DOHH2 (cell line): ENCODE data around the gene CLTA.

ENCODE experiments used
- H3F3A ChIP-seq: fragments of 200-600 bp; sonication (generic), shearing (Covaris generic); 2 replicates; pipeline ENCODE4 v1.6.0; 2016; ENCODE audit warnings: antibody characterized with exemption, mild to moderate bottlenecking; ENCODE audit not compliant: control insufficient read depth, insufficient read depth
- H3K27ac ChIP-seq: fragments of 200-600 bp; sonication (generic); 2 replicates; pipeline ENCODE4 v1.5.1; 2014; ENCODE audit warnings: low read depth, mild to moderate bottlenecking, low read length, moderate library complexity
- H3K27me3 ChIP-seq: fragments of 200-600 bp; sonication (generic); 2 replicates; pipeline ENCODE4 v1.6.1; 2014; ENCODE audit warnings: mild to moderate bottlenecking, low read length, mixed read lengths; ENCODE audit not compliant: control insufficient read depth
- H3K36me3 ChIP-seq: fragments of 200-600 bp; sonication (generic); 2 replicates; pipeline ENCODE4 v1.6.1; 2014; ENCODE audit warnings: mild to moderate bottlenecking, low read length, moderate library complexity, mixed read lengths; ENCODE audit not compliant: control insufficient read depth
- H3K4me1 ChIP-seq: fragments of 200-600 bp; sonication (generic); 2 replicates; pipeline ENCODE4 v1.6.1; 2014; ENCODE audit warnings: mild to moderate bottlenecking, low read length, mixed read lengths; ENCODE audit not compliant: control insufficient read depth
- H3K4me2 ChIP-seq: fragments of 200-600 bp; sonication (generic); 2 replicates; pipeline ENCODE4 v1.6.0; 2014; ENCODE audit warnings: mild to moderate bottlenecking, low read length, moderate library complexity
- H3K4me3 ChIP-seq: fragments of 200-600 bp; sonication (generic); 2 replicates; pipeline ENCODE4 v1.5.1; 2014; ENCODE audit warnings: mild to moderate bottlenecking, low read length, mixed read lengths
- H3K79me2 ChIP-seq: fragments of 200-600 bp; sonication (generic); 2 replicates; pipeline ENCODE4 v1.6.1; 2014; ENCODE audit warnings: mild to moderate bottlenecking, low read length, mixed read lengths; ENCODE audit not compliant: control insufficient read depth
- H3K9me2 ChIP-seq: fragments of 200-600 bp; sonication (generic); replicated peaks from 2 replicates; pipeline ENCODE4 v1.6.1; 2014; ENCODE audit warnings: mild to moderate bottlenecking, low read length, mixed read lengths; ENCODE audit not compliant: control insufficient read depth
- H3K9me3 ChIP-seq: fragments of 200-600 bp; sonication (generic); 2 replicates; pipeline ENCODE4 v1.6.1; 2014; ENCODE audit warnings: antibody characterized with exemption, low read length, mixed read lengths; ENCODE audit not compliant: control insufficient read depth, insufficient read depth
- H4K20me1 ChIP-seq: fragments of 200-600 bp; sonication (generic); 2 replicates; pipeline ENCODE4 v1.6.0; 2014; ENCODE audit warnings: low read depth, mild to moderate bottlenecking, antibody characterized with exemption, low read length, moderate library complexity; ENCODE audit not compliant: control insufficient read depth, insufficient read depth
- EZH2phosphoT487 ChIP-seq: fragments of 200-600 bp; sonication (generic); IDR thresholded peaks from 2 replicates; pipeline ENCODE4 v1.6.1; 2017; ENCODE audit warnings: borderline replicate concordance, mild to moderate bottlenecking, antibody characterized with exemption, low read length, moderate library complexity, mixed read lengths
- TF ChIP-seq, protein P1 (sequence below): fragments of 200-600 bp; sonication (generic); IDR thresholded peaks from one replicate; pipeline ENCODE4 v1.5.1; 2014; ENCODE audit warnings: antibody characterized with exemption, mild to moderate bottlenecking, low read depth, low read length; ENCODE audit not compliant: poor library complexity, severe bottlenecking

The CLTA gene

DNA sequence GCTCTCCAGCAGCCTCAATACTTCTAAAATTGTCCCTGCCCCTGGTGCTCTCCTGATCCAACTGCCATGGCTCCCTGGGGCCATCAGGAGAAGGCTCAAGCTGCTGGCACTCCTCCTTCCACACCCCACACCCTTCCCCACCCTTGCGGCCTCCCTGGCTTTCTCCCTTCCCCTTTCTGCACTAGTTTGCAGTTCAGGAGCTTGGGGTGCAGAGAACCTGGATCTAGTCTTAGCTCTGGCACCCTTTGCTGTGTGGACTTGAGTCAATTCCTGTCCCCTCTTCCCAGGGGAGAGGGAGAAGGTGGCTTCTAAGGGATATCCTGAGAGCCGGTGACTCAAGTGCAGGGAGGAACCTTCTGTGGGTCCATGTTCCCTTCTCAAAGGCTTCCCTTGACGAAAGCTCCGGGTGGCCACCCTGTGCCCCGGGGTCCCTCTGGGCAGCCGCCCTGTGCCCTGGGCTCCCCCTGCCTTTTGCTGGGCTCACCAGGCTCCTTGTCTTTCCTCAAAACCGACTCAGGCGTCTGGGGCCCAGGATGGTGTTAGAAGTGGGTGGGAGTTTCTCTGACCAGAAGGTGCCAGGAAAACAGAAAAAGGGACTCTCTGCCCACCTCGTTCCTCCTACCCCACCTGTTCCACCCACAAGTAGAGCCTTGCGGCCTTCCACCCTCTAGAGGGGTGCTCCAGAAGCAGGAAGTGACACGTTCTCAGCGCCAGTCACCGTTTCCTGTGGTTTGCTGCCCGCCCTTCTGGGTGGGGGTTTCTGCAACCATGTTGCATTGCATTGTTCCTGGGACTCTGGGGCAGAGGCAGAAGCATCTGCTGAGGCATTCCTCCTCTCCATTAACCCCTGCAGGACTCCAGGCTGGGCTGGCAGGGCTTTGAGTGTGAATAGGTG lies 39.2 kb upstream of the CLTA start:
- Histone ChIP-seq H3F3A (peaks cover 6% of the 10 kb centered on the region; the same call in 1 of the 2 replicates), H3K27ac (peak overlapping the region; percentile 38; the same call in 1 of the 2 replicates), H3K9me2 (no peaks in the 10 kb centered on the region), H3K36me3 (no peaks in the 10 kb centered on the region), H3K4me1 (peaks cover 39% of the 10 kb centered on the region), H4K20me1 (no peaks in the 10 kb centered on the region), H3K79me2 (no peaks in the 10 kb centered on the region), H3K4me2 (peak overlapping the region; percentile 78), H3K9me3 (no peaks in the 10 kb centered on the region), H3K27me3 (no peaks in the 10 kb centered on the region), H3K4me3 (peak overlapping the region; percentile 60)
- TF ChIP-seq, protein P1, sequence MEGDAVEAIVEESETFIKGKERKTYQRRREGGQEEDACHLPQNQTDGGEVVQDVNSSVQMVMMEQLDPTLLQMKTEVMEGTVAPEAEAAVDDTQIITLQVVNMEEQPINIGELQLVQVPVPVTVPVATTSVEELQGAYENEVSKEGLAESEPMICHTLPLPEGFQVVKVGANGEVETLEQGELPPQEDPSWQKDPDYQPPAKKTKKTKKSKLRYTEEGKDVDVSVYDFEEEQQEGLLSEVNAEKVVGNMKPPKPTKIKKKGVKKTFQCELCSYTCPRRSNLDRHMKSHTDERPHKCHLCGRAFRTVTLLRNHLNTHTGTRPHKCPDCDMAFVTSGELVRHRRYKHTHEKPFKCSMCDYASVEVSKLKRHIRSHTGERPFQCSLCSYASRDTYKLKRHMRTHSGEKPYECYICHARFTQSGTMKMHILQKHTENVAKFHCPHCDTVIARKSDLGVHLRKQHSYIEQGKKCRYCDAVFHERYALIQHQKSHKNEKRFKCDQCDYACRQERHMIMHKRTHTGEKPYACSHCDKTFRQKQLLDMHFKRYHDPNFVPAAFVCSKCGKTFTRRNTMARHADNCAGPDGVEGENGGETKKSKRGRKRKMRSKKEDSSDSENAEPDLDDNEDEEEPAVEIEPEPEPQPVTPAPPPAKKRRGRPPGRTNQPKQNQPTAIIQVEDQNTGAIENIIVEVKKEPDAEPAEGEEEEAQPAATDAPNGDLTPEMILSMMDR: no peak
- TF ChIP-seq EZH2phosphoT487: no peak

DNA sequence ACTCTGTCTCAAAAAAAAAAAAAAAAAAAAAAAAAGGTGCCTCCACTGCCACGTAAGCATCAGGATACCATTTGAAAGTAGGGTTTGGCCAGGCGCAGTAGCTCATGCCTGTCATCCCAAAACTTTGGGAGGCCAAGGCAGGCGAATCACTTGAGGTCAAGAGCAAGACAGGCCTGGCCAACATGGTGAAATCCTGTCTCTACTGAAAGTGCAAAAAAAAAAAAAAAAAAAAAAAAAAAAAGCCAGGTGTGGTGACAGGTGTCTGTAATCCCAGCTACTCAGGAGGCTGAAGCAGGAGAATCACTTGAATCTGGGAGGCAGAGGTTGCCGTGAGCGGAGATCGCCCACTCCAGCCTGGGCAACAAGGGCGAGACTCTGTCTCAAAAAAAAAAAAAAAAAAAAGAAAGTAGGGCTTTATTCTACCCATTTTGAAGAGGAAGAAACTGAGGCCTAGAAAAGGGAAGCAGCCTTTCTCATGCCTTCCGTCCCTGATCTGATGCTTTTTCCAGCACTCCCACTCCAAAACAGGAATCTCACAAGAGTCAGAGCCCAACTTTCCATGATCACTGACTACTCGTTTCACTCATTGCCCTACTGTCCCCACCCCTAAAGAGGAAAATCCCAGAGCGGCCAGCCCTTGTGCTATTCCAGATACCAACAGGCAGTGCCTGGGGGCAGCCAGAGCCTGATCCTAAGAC lies 37.8 kb upstream of the CLTA start:
- peaks cover 6% of the 10 kb centered on the region; the same call in 1 of the 2 replicates for H3F3A ChIP-seq
- no peaks in the 10 kb centered on the region for H3K79me2 ChIP-seq
- H3K4me3 ChIP-seq: no peak overlapping the region
- no peak overlapping the region for H3K27ac ChIP-seq
- H3K9me3 ChIP-seq: no peaks in the 10 kb centered on the region
- H3K27me3 ChIP-seq: no peaks in the 10 kb centered on the region
- no peaks in the 10 kb centered on the region for H3K9me2 ChIP-seq
- H3K36me3 ChIP-seq: no peaks in the 10 kb centered on the region
- H3K4me1 ChIP-seq: peaks cover 39% of the 10 kb centered on the region
- no peaks in the 10 kb centered on the region for H4K20me1 ChIP-seq
- H3K4me2 ChIP-seq: peak overlapping the region; percentile 4; the same call in 1 of the 2 replicates
- TF ChIP-seq, protein P1: no peak
- no peak for TF ChIP-seq EZH2phosphoT487

DNA sequence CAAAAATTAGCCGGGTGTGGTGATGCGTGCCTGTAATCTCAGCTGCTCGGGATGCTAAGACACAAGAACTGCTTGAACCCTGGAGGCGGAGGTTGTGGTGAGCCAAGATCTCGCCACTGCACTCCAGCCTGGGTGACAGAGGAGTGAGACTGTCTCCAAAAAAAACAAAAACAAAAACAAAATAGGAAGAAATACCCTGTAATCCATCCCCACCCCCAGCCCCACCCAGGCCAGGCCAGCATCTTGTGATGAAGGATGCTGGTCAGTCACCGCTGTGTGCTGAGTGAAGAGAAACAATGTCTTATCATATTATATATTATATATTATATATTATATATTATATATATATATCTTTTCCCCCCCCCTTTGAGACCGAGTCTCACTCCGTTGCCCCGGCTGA lies 37.0 kb upstream of the CLTA start:
- TF ChIP-seq, protein P1: no peak
- no peak for TF ChIP-seq EZH2phosphoT487
- Histone ChIP-seq H3K27me3 (no peaks in the 10 kb centered on the region), H3K4me1 (peaks cover 39% of the 10 kb centered on the region), H3K4me3 (no peak overlapping the region), H3K27ac (no peak overlapping the region), H3K4me2 (peak overlapping the region; percentile 4; the same call in 1 of the 2 replicates), H3K9me3 (no peaks in the 10 kb centered on the region), H3K36me3 (no peaks in the 10 kb centered on the region), H3F3A (peaks cover 6% of the 10 kb centered on the region; the same call in 1 of the 2 replicates), H4K20me1 (no peaks in the 10 kb centered on the region), H3K79me2 (no peaks in the 10 kb centered on the region), H3K9me2 (no peaks in the 10 kb centered on the region)
